SK-N-SH treated with all-trans-retinoic acid at 6 μM for 48 hours (cell line): ENCODE data around the gene MECR.

Experiments
- ATAC-seq: fragments of 200-7000 bp; cut with Tn5 transposase; 3 replicates; pipeline ENCODE4 v1.9.1; 2020; ENCODE audit warnings: mild to moderate bottlenecking, moderate library complexity
- BACH2 ChIP-seq: fragments of 250-450 bp; sonication (Bioruptor Pico); IDR thresholded peaks from 2 replicates; pipeline ENCODE4 v1.9.0; 2021; ENCODE audit warnings: mild to moderate bottlenecking, borderline replicate concordance
- CREB5 ChIP-seq: fragments of 250-450 bp; sonication (Bioruptor Pico); IDR thresholded peaks from 2 replicates; pipeline ENCODE4 v1.5.1; 2020; ENCODE audit warnings: low read depth, mild to moderate bottlenecking, moderate library complexity
- CSRNP3 ChIP-seq: fragments of 250-450 bp; sonication (Bioruptor Pico); IDR thresholded peaks from 2 replicates; pipeline ENCODE4 v1.5.1; 2021; ENCODE audit warnings: mild to moderate bottlenecking, moderate library complexity
- GLIS3 ChIP-seq: fragments of 250-450 bp; sonication (Bioruptor Pico); IDR thresholded peaks from 2 replicates; pipeline ENCODE4 v1.5.0; 2020; ENCODE audit warnings: mild to moderate bottlenecking, moderate library complexity
- ISL1 ChIP-seq: fragments of 250-450 bp; sonication (Bioruptor Pico); IDR thresholded peaks from 2 replicates; pipeline ENCODE4 v2.1.2; 2022; ENCODE audit warnings: mild to moderate bottlenecking, moderate library complexity
- PATZ1 ChIP-seq: fragments of 250-450 bp; sonication (Bioruptor Pico); IDR thresholded peaks from 2 replicates; pipeline ENCODE4 v1.8.0; 2020; ENCODE audit warnings: mild to moderate bottlenecking, moderate library complexity, borderline replicate concordance
- POU6F1 ChIP-seq: fragments of 250-450 bp; sonication (Bioruptor Pico); IDR thresholded peaks from 2 replicates; pipeline ENCODE4 v1.8.0; 2021; ENCODE audit warnings: low read depth, mild to moderate bottlenecking, moderate library complexity, borderline replicate concordance
- RARB ChIP-seq: fragments of 250-450 bp; sonication (Bioruptor Pico); IDR thresholded peaks from 2 replicates; pipeline ENCODE4 v1.8.0; 2021; ENCODE audit warnings: mild to moderate bottlenecking, moderate library complexity
- TOX ChIP-seq: fragments of 250-450 bp; sonication (Bioruptor Pico); IDR thresholded peaks from 2 replicates; pipeline ENCODE4 v1.8.0; 2021; ENCODE audit warnings: mild to moderate bottlenecking, moderate library complexity, borderline replicate concordance
- ZFP3 ChIP-seq: fragments of 250-450 bp; sonication (Bioruptor Pico); IDR thresholded peaks from 2 replicates; pipeline ENCODE4 v1.5.0; 2020; ENCODE audit warnings: mild to moderate bottlenecking, moderate library complexity
- ZNF565 ChIP-seq: fragments of 450-650 bp; formaldehyde crosslinking; conservative IDR thresholded peaks from 2 replicates; pipeline ENCODE4 v1.5.0; 2020; ENCODE audit warnings: low read depth, mild to moderate bottlenecking, moderate library complexity
- ZNF70 ChIP-seq: fragments of 450-650 bp; formaldehyde crosslinking; IDR thresholded peaks from 2 replicates; pipeline ENCODE4 v1.5.0; 2020; ENCODE audit warnings: mild to moderate bottlenecking, moderate library complexity
- ZNF8 ChIP-seq: fragments of 450-650 bp; formaldehyde crosslinking; IDR thresholded peaks from 2 replicates; pipeline ENCODE4 v1.5.0; 2020; ENCODE audit warnings: mild to moderate bottlenecking, moderate library complexity
- TF ChIP-seq, protein P1 (sequence below): fragments of 250-450 bp; sonication (Bioruptor Pico); IDR thresholded peaks from 2 replicates; pipeline ENCODE4 v1.5.0; 2020; ENCODE audit warnings: mild to moderate bottlenecking, moderate library complexity

The MECR gene

GRCh38 chr1:29238620-29239002, 7.9 kb upstream of the MECR start:
- no peak for ATAC-seq

DNA sequence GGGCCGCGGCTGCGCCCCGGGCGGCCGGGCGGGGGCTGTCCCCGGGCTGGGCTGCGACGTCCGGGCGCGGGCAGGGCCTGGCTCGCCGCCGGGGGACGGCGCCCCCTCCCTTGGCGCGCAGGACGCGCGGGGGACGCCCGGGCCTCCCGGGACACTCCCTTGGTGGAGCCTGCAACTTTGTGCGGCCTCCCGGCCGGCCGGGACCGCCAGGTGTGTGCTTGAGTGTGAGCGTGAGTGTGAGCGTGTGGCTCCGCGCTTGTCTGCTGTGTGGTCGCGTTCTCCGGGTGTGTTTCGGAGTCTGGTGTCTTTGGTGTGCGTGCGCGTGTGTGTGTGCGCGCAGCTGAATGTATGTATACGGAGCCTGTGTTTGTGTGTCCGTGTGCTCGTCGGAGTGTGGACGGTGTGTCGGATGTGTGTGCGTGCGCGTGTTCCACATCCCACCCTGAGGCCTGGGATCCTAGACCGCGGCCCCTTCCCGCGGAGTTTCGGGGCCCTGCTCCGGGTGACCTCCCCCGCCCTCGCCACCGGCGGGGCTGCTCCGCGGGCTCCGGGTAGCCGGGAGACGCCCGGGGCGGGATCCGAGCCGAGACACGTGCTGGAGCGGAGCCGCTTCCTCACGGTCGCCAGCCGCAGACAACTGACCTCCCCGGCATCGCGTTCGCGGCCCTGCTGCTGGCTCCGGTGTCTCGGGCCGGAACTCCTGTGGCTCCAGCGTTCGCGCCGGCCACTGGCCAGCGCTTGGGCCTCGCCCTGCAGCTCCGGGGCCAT, 7.3 kb upstream of the MECR start:
- TF ChIP-seq, protein P1, sequence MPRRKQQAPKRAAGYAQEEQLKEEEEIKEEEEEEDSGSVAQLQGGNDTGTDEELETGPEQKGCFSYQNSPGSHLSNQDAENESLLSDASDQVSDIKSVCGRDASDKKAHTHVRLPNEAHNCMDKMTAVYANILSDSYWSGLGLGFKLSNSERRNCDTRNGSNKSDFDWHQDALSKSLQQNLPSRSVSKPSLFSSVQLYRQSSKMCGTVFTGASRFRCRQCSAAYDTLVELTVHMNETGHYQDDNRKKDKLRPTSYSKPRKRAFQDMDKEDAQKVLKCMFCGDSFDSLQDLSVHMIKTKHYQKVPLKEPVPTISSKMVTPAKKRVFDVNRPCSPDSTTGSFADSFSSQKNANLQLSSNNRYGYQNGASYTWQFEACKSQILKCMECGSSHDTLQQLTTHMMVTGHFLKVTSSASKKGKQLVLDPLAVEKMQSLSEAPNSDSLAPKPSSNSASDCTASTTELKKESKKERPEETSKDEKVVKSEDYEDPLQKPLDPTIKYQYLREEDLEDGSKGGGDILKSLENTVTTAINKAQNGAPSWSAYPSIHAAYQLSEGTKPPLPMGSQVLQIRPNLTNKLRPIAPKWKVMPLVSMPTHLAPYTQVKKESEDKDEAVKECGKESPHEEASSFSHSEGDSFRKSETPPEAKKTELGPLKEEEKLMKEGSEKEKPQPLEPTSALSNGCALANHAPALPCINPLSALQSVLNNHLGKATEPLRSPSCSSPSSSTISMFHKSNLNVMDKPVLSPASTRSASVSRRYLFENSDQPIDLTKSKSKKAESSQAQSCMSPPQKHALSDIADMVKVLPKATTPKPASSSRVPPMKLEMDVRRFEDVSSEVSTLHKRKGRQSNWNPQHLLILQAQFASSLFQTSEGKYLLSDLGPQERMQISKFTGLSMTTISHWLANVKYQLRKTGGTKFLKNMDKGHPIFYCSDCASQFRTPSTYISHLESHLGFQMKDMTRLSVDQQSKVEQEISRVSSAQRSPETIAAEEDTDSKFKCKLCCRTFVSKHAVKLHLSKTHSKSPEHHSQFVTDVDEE (CRISPR knock-in tag), result no peak
- no peak for TF ChIP-seq CSRNP3 (CRISPR knock-in tag)
- TF ChIP-seq BACH2 (CRISPR knock-in tag), result no peak
- TF ChIP-seq ZNF8 (CRISPR knock-in tag), result no peak
- TF ChIP-seq PATZ1 (CRISPR knock-in tag), result no peak
- no peak for TF ChIP-seq GLIS3 (CRISPR knock-in tag)
- no peak for TF ChIP-seq TOX (CRISPR knock-in tag)
- ATAC-seq, result no peak

More at GRCh38 chr1:29238620-29239002, 7.9 kb upstream of the MECR start:
- TF ChIP-seq CSRNP3 (CRISPR knock-in tag), result no peak
- TF ChIP-seq CREB5 (CRISPR knock-in tag), result no peak
- TF ChIP-seq ZNF70 (CRISPR knock-in tag), result no peak
- TF ChIP-seq RARB (CRISPR knock-in tag), result no peak
- no peak for TF ChIP-seq PATZ1 (CRISPR knock-in tag)
- no peak for TF ChIP-seq ISL1 (CRISPR knock-in tag)
- no peak for TF ChIP-seq ZFP3 (CRISPR knock-in tag)
- no peak for TF ChIP-seq ZNF565 (CRISPR knock-in tag)
- no peak for TF ChIP-seq POU6F1 (CRISPR knock-in tag)
